Measurements from ENCODE around the gene FAM180A.

The FAM180A gene

GRCh38 chr7:135734343-135734689 is 14.3 kb downstream of the FAM180A start:
- H3K4me3 ChIP-seq (ENCODE audit: low read depth, low read length) = no peak overlapping the region
- DNase-seq (ENCODE audit: low read depth) = no peak
- TF ChIP-seq CTCF (IDR thresholded peaks at IDR 0.05; ENCODE audit: low read depth, low read length) = no peak
- TF ChIP-seq MYC (IDR thresholded peaks at IDR 0.05; ENCODE audit: low read depth, low read length) = no peak
- no peak for TF ChIP-seq MAX (IDR thresholded peaks at IDR 0.05; ENCODE audit: low read depth, low read length)
- no peak for TF ChIP-seq POLR2A (IDR thresholded peaks at IDR 0.05; ENCODE audit: extremely low read depth, insufficient read length)

GRCh38 chr7:135733603-135734342 is 14.8 kb downstream of the FAM180A start:
- no peak overlapping the region for H3K4me3 ChIP-seq (ENCODE audit: low read depth, low read length)
- no peak for DNase-seq (ENCODE audit: low read depth)
- TF ChIP-seq CTCF (IDR thresholded peaks at IDR 0.05; ENCODE audit: low read depth, low read length) = no peak
- TF ChIP-seq MYC (IDR thresholded peaks at IDR 0.05; ENCODE audit: low read depth, low read length) = no peak
- no peak for TF ChIP-seq POLR2A (IDR thresholded peaks at IDR 0.05; ENCODE audit: extremely low read depth, insufficient read length)
- TF ChIP-seq MAX (IDR thresholded peaks at IDR 0.05; ENCODE audit: low read depth, low read length) = no peak

GRCh38 chr7:135731131-135731530 is 17.5 kb downstream of the FAM180A start:
- TF ChIP-seq MYC (IDR thresholded peaks at IDR 0.05; ENCODE audit: low read depth, low read length) (no peak), MAX (IDR thresholded peaks at IDR 0.05; ENCODE audit: low read depth, low read length) (no peak), CTCF (IDR thresholded peaks at IDR 0.05; ENCODE audit: low read depth, low read length) (no peak), POLR2A (IDR thresholded peaks at IDR 0.05; ENCODE audit: extremely low read depth, insufficient read length) (no peak)
- no peak overlapping the region for H3K4me3 ChIP-seq (ENCODE audit: low read depth, low read length)
- DNase-seq (ENCODE audit: low read depth) = no peak

- no peak for DNase-seq (ENCODE audit: low read depth)
- H3K4me3 ChIP-seq (ENCODE audit: low read depth, low read length) = no peak overlapping the region
- TF ChIP-seq MYC (IDR thresholded peaks at IDR 0.05; ENCODE audit: low read depth, low read length) (no peak), CTCF (IDR thresholded peaks at IDR 0.05; ENCODE audit: low read depth, low read length) (no peak), MAX (IDR thresholded peaks at IDR 0.05; ENCODE audit: low read depth, low read length) (no peak), POLR2A (IDR thresholded peaks at IDR 0.05; ENCODE audit: extremely low read depth, insufficient read length) (no peak)
Measured at GRCh38 chr7:135729230-135729629, 19.4 kb downstream of the FAM180A start.

- no peak for DNase-seq (ENCODE audit: low read depth)
- no peak for TF ChIP-seq MAX (IDR thresholded peaks at IDR 0.05; ENCODE audit: low read depth, low read length)
- no peak within 1 kb of the TSS for H3K4me3 ChIP-seq (ENCODE audit: low read depth, low read length)
Measured at GRCh38 chr7:135728136-135728669, 20.4 kb downstream of the FAM180A start, which contains the start of gene SLC13A4. SLC13A4 (minus strand) TSS chr7:135728186; CDS start chr7:135727496, 690 bp downstream.

GRCh38 chr7:135726911-135727673 is 21.5 kb downstream of the FAM180A start:
- TF ChIP-seq POLR2A (IDR thresholded peaks at IDR 0.05; ENCODE audit: extremely low read depth, insufficient read length) (no peak), MAX (IDR thresholded peaks at IDR 0.05; ENCODE audit: low read depth, low read length) (no peak), CTCF (IDR thresholded peaks at IDR 0.05; ENCODE audit: low read depth, low read length) (no peak), MYC (IDR thresholded peaks at IDR 0.05; ENCODE audit: low read depth, low read length) (no peak)
- no peak overlapping the region for H3K4me3 ChIP-seq (ENCODE audit: low read depth, low read length)
- no peak for DNase-seq (ENCODE audit: low read depth)
